Fibroblast of peridontal ligament (primary cell): ENCODE measurements around the gene SMIM38.

Experiments
- DNase-seq: peaks from one replicate; pipeline ENCODE4 v3.0.0-alpha.2; 2010; ENCODE audit errors: extremely low read depth

Gene SMIM38

GRCh38 chr11:69180726-69181125 is 25.0 kb downstream of the SMIM38 start:
- DNase-seq = no peak

DNA sequence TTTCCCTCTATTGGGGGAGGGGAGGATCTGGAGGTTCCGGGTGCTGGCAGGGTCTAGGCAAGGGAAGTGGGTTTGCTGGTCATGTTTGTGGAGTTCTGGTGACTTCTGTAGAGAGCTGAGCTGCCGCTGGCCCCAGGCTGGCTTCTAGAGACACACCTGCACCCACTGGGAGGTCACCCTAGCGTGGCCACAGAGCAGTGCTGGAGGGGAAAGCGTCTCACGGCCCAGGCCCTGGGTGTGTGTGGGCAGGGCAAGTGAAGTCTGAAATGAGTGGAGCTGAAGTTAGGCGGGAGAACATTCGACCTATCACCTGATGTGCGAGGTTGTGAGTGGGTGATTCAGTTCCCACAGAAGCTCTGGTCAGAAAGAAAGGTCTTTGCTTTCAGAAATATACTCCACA is 27.9 kb downstream of the SMIM38 start:
- no peak for DNase-seq

GRCh38 chr11:69186316-69187260 is 30.9 kb downstream of the SMIM38 start:
- DNase-seq = no peak

GRCh38 chr11:69187540-69188065 is 31.9 kb downstream of the SMIM38 start:
- no peak for DNase-seq

- no peak for DNase-seq
Measured at GRCh38 chr11:69189059-69189458, 33.3 kb downstream of the SMIM38 start.

DNA sequence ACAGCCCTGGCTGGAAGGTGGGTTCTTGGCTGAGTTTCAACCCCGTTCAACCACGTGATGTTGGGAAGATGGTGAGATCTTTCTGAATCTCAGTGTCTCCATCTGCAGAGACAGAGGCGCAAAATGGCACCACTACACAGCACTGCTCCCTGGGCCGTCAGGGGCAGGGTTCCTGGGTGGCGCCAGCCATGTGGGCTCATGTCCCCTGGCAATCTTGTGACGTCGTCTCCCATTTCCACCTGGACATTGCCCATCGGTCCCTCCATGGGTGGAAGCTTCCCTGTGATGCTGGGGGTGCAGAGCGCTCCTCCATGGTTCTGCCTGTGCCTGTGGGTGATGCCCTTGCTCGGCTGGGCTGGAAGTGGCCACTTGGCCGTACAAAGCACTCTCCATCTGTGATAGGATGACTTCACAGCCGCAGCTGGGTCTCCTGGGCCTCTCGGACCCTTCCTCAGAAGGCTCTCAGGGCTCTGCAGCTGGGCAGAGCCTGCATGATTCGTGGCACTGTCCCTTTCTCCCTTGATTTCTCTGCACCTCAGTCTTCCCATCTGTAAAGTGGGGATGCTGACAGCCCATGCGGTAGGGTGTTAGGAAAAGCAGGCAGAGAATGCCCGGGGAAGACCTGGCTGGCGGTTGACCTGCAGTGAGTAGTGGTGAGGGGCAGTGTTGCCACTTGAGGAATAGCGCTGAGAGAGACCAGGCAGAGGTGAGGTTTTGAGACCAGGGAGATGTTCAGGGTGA is 35.2 kb downstream of the SMIM38 start:
- DNase-seq = no peak

- DNase-seq = no peak
Measured at GRCh38 chr11:69192301-69192721, 36.6 kb downstream of the SMIM38 start.

GRCh38 chr11:69193151-69193550 is 37.4 kb downstream of the SMIM38 start:
- DNase-seq = no peak

- no peak for DNase-seq
Measured at GRCh38 chr11:69193629-69194028, 37.9 kb downstream of the SMIM38 start.

DNA sequence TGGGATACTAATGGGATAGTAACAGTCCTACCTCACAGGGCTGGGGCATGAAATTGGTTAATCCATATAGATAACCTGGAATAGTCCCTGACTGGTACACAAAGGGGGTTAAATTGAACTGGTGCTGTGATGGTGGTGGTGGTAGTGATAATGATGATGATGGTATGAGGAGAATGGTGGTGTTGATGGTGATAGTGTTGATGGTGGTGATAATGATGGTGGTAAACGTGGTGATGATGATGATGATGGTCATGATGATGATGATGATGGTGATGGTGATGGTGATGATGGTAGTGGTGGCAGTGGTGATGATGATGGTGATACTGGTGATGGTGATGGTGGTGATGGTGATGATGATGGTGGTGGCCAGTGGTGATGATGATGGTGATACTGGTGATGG is 38.7 kb downstream of the SMIM38 start:
- DNase-seq = no peak

GRCh38 chr11:69194956-69195355 is 39.2 kb downstream of the SMIM38 start:
- no peak for DNase-seq

- DNase-seq = no peak
Measured at GRCh38 chr11:69195824-69196782, 40.4 kb downstream of the SMIM38 start.

- no peak for DNase-seq
Measured at GRCh38 chr11:69196783-69197169, 41.0 kb downstream of the SMIM38 start.

DNA sequence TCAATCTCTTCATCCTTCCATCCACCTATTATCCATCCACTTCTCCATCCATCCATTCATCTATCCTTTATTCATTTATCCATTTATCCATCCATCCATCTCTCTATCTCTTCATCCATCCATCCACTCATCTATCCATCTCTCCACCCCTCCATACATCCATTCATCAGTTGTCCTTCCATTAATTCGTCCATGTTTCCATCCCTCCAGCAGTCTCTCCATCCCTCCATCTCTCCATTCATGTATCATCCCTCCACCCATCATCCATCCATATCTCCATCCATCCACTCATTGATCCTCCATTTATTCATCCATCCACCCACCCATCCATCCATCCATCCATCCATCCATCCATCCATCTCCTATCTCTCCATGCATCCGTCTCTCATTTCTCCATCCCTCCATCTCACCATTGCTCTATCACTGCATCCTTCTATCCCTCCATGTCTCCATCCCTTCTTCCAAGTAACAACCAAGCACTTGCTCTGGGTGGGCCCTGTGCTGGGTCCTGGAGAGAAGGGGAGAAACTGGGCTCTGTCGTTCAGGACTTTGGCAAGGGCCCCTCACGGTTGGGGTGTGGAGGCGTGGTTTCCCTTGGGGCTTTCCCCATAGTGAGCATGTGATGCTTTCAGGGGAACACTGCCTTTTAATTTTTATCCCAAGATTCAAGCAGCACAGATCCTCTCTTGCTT is 43.3 kb downstream of the SMIM38 start:
- no peak for DNase-seq

GRCh38 chr11:69199583-69200315 is 44.0 kb downstream of the SMIM38 start:
- DNase-seq = no peak

DNA sequence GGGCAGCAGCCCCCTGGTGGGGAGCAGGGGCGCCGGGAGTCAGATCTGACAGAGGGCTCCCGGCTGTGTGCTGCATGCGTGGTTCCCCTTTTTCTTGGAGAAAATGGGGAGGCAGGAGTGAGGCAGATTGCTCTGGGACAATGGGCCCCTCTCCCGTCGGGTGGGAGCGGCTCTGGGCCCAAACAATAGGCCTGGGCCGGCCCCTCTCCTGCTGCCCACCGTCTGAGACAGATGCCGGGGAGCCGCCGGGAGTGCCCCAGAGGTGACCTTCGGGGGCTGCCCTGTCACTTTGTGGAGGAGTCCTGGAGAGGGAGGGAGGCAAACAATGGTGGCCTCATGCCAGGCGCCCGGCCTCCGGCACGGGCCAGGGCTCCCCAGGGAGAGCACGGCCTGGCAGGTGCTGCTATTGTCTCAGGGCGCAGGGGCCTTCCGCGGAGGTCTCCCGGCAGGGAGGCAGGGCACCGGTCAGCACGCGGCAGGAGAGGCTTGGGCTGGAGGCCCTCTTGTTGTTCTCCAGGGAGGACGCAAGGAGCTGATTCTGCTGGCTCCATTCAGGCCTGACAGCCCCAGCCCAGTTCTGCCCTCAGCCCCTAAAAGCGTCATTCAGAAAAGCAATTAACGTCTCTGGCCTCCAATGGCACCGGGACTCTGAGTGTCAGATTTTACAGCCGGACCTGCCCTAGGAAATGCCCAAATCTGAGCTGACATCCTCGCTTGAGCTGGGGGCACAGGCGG is 44.8 kb downstream of the SMIM38 start:
- no peak for DNase-seq

DNA sequence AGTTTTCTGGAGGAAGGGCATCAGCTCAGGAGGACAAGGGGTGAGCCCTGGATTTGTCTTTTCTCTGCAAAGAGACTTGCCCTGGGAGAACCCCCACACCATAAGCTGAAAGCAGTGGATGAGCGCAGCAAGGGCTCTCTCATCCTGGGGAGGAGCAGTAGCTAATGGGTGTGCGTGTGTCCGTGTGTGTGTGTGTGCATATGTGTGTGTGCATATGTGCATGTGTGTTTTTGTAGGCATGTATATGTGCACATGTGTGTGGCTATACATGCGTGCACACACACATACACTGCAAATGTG is 45.3 kb downstream of the SMIM38 start:
- DNase-seq = no peak

DNA sequence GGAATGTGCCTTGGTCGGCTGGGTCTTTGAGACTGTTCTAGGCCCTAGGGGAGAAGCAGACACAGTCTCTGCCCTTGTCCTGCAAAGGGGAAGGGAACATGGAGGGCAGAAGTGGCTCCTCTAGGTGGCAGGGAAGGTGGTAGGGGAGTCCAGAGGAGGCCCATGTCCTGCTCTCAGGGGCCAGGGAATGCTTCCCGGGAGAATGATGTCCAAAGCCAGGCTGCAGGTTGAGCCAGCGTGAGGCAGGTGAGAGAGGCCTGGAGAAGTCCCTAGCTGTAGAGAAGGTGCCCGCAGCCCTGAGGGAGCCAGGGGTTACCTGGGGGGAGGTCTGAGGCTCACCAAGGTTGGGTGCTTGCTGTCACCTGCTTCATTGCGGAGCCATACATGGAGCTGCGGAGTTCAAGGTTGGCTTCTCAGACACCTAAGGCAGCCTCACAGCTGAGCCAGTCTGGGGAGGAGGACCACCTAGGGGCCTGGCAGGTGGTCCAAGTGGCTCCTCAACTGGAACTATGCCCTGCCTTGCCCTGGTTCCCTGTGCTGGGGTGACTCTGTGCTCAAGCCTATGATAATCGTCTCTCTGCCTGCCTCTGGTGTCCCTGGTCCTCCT is 46.1 kb downstream of the SMIM38 start:
- no peak for DNase-seq

DNA sequence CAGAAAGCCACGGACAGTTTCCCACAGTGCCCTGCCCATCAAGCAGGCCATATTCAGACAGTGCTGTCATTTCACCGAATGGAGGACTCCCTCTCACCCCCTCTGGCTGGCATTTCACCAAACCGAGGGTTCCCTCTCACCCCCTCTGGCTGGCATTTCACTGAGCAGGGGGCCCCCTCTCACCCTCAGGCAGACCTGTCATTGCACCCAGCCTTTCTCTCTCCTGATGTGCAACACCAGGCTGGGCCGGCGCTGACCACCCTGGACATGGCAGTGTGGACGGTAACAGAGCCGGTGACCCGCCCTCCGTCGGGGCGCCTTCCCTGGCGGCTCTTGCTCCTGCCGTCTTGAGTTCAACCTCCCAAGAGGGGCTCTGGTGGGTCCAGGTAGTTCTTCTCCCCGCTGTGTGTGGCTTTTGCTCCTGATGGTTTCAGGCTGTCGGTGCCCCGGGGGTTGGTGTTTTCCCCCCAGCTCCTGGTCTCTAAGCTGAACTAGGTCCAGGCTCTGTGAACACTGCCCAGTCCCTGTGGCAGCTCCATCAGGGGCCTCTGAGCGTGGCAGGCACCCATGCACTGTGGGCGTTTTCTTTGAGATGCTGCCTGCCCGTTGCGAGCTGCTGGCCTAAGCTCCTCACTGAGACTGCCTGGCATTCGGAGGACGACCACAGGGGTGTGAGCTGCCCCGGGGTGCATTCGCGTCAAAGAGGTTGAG is 46.9 kb downstream of the SMIM38 start:
- DNase-seq = no peak
